Measurements from ENCODE around the gene PWP2.
"Not testable (repeated sequence)": the region's sequence is repeated elsewhere in the genome, so short reads cannot be mapped to it uniquely, and the experiment has no call there.

The PWP2 gene

GRCh38 chr21:44083631-44084291 lies 23.4 kb upstream of the PWP2 start:
- DNase-seq (ENCODE audit: low read depth, low spot score) = no peak

DNA sequence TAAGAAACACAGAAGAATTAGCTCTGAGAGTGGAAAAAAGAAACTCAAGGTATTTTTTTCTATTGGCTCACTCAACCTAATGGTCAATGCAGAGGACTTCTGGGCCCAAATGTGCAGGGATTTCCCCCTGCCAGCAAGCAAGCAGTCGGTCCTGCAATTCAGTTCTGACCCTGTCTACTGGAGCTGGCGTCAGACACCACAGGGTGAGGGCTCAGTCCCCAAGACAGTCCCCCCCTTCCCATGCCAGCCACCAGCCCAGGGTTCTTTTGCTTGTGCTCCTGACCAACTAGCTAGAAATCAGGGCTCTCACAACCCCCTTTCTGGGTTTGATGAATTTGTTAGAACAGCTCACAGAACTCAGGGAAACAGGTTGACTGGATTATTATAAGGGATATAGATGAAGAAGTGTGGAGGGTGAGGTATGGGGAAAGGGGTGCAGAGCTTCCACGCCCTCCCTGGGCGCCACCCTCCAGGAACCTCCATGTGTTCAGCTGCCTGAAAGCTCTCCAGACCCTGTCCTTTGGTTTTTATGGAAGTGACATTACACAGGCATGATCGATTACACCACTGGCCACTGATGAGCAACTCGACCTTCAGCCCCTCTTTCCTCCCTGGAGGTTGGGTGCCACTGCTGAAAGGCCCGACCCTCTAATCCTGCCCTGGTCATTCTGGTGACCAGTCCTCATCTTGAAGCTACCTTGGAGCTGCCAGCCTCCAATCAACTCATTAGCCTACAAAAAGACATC lies 22.5 kb upstream of the PWP2 start:
- no peak for DNase-seq (ENCODE audit: low read depth, low spot score)

DNA sequence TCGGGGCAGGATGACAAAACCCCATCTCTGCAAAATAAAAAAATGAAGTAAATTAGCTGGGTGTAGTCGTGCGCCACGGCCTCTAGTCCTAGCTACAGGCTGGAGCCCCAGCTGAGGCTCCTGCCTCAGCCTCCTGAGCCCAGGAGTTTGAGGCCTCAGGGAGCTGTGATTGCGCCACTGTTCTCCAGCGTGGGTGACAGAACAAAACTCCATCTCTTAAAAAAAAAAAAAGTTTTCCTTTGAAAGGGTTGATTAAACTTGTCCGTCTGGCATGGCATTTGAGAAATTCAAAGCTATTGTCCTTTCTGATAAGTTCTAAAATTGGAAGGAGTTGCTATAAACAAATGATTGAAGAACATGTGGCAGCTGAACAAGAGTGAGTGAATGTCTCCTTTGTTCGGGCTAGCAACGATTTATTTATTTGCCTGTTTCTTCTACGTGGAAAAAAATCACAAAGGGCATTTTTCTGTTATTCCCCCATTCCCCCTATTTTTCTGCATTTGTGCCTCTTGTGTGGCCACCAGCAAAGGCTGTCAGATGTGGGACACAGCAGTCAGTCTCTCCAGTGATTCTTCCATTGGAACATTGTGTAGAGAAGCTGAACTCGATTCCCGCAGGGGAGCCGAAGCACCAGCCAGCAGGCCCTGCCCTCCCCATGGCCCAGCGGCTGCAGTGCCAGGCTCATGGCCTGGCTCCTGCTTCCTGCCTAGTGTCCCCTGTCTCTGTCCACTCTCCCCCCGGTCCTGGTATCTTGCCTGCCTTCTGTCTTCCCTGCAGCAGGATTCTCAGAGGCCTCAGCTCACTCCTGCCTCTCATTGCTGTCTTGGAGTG lies 21.5 kb upstream of the PWP2 start:
- no peak for DNase-seq (ENCODE audit: low read depth, low spot score)

GRCh38 chr21:44086636-44087425 lies 20.4 kb upstream of the PWP2 start:
- DNase-seq (ENCODE audit: low read depth, low spot score) = no peak

GRCh38 chr21:44087426-44088400 lies 19.5 kb upstream of the PWP2 start:
- no peak for DNase-seq (ENCODE audit: low read depth, low spot score)

- DNase-seq (ENCODE audit: low read depth, low spot score) = no peak
Observed at GRCh38 chr21:44088401-44088780, 18.8 kb upstream of the PWP2 start.

DNA sequence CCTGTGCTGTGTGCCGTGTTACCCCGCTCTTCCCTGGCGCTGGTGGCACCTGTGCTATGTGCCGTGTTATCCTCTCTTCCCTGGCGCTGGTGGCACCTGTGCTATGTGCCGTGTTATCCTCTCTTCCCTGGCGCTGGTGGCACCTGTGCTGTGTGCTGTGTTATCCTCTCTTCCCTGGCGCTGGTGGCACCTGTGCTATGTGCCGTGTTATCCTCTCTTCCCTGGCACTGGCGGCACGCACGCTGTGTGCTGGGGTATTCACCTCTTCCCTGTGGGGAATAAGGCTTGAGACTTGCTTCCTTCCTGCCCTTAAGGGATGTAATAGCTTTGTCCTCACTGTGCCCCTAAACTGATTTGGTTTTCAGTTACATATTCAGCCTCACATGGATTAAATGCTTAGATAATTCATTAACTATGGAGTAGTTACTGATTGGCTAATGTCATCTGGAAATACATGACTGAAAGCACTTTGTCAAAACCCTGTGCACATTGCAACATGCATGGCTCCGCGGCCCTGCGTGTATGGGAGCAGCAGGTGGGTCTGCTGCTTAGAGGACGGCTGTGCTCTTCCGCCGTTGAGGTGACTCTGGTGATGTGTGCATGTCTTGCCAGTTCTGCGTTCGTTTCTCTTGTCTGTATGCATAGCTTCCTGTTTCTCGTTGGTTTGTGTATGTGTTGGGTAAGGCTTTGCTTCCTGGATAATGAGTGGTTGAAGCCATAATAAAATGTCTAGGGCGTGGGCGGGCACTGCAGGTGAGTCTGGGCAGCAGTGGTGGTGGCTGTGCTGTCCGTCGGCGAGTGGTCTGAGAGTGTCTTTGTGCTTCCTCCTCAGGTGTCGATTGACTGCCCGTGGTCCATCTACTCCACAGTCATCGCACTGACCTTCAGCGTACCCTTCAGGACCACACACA lies 17.9 kb upstream of the PWP2 start:
- DNase-seq (ENCODE audit: low read depth, low spot score) = no peak

GRCh38 chr21:44090325-44090724 lies 16.9 kb upstream of the PWP2 start:
- no peak for DNase-seq (ENCODE audit: low read depth, low spot score)

DNA sequence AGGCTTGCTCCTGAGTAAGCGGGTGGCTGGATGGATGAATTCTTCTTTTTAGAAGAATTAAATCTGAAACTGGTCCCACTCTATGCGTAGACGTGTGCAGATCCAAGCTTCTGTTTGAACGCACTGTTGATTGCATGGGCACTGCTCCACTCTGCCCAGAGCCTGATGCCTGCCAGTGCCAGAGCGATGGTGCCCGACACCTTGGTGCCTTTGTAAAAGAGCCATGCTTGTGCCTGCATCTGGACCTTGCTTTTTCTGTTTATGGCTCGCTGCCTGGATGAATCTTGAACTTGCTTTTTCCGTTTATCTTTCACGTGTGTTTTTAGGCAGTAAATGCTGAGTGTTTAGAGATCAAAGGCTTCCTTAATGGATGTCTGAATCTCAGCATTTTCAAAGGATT lies 15.0 kb upstream of the PWP2 start:
- DNase-seq (ENCODE audit: low read depth, low spot score) = no peak

- DNase-seq (ENCODE audit: low read depth, low spot score) = no peak
Observed at GRCh38 chr21:44093761-44094160, 13.4 kb upstream of the PWP2 start.

GRCh38 chr21:44094832-44095231 lies 12.4 kb upstream of the PWP2 start:
- no peak for DNase-seq (ENCODE audit: low read depth, low spot score)

DNA sequence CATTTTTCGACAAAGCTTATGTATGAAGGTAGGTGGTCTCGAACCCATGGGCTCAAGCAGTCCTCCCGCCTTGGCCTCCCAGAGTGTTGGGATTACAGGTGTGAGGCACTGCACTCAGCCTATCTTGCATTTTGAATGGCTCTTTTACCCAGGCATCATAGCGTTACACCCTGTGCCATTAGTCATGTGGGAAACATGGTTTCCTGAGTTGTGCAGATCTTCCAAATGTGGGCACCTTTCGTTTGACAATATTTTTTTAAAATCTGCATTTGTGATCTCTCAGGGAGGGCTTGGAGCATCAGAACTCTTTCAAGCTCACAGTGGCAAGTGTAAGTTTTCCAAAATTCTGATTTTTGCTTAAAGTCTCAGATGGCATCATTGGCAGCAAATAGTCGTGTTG lies 8.7 kb upstream of the PWP2 start:
- not testable (repeated sequence) for DNase-seq (ENCODE audit: low read depth, low spot score)

DNA sequence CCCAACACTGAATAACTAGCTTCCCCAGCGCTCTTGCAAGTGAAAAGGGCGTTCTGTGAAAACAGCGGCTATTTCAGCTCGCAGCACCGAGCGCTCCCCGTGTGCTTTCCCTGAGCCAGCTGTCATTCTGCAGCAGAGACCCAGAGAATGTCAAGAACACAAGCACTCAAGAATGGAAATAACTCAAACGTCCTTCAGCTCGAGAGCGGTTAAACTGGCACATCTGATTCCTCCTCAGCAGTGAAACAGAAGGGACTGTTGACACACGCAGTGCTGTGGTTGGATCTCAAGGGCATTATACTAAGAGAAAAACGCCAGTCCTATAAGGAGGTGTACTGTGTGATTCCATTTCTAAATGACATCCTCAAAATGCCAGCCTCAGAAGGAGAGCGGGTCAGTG lies 8.2 kb upstream of the PWP2 start:
- DNase-seq (ENCODE audit: low read depth, low spot score) = not testable (repeated sequence)

DNA sequence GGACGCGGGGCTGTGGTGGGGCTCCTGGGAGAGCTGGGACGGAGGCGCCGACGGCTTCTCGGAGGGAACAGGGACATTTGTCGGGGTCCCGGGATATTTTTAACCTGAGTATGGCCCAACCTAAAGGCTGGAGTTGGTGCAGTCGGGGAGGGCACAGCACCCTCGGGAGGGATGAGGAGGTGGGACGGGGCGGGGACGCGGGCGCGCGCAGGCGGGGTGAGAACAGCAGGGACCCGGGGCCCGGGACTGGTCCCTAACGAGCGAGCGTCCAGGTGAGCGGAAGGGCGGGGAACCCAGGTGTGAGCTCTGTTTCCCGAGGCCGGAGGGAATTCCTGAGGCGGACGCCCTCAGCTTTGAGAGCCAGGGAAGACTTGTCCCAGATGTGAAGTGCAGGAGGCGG lies 390 bp downstream of the PWP2 start:
- not testable (repeated sequence) for DNase-seq (ENCODE audit: low read depth, low spot score)

DNA sequence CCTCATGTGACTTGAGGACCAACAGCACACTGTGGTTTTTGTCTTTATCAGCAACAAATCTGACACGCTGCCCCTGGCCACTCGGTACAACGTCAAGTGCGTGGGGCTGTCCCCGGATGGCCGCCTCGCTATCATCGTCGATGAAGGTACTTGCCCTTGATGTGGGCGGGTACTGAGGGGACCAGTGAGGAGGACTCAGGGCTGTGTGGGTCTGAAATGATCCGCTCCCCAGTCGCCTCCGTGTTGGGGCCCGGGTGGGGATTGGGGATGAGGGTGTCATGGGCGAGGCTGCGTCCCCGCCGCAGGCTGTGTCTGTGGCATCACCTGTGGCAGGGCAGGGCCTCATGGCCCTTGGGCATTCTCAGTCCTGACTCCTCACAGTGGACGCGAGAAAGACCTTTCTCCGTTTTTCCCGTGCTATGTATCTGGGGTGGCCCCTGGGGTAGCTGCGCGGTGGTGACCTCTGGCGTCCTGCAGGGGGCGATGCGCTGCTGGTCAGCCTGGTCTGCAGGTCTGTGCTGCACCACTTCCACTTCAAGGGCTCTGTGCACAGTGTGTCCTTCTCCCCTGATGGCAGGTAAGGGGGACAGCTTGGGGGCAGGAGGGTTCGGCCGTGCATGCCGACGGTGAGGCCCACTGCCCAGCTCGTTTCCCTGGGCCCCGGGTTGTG lies 6.6 kb downstream of the PWP2 start:
- DNase-seq (ENCODE audit: low read depth, low spot score) = not testable (repeated sequence)

DNA sequence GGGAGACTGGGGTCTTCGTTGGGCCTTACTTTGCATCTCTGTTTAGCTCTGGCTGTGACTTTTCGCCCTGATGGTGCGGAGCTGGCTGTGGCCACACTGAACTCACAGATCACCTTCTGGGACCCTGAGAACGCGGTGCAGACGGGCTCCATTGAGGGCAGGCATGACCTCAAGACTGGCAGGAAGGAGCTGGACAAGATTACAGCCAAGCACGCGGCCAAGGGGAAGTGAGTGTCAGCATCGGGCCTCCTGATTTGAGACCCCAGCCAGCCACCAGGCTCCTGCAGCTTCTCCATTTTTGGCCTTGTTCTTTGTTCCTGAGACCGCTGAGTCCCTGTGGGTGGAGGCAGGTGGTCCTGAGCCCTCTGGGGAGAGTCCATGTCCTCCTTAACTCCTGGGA lies 14.9 kb downstream of the PWP2 start:
- DNase-seq (ENCODE audit: low read depth, low spot score) = not testable (repeated sequence)

GRCh38 chr21:44127827-44128226 lies 20.6 kb downstream of the PWP2 start:
- not testable (repeated sequence) for DNase-seq (ENCODE audit: low read depth, low spot score)

- not testable (repeated sequence) for DNase-seq (ENCODE audit: low read depth, low spot score)
Observed at GRCh38 chr21:44133715-44134057, 26.5 kb downstream of the PWP2 start.

DNA sequence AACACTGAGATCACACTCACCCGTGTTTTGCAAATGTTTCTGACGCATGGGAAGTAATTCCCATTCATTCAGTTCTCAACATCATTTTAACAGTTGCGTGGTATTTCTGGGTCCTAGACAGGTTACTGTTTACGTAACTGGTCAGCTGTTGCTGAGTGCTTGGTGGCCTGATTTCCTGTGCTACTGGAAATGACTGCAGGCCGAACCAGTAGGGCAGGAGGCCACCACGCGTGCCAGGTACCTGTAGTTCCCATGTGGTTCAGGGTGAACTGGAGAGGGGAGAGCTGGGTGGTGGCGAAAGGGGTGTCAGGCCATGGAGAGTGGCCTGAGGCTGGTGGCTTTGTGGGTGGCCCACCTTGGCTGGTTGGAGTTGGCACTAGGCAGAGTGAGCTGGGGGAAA lies 27.5 kb downstream of the PWP2 start:
- DNase-seq (ENCODE audit: low read depth, low spot score) = not testable (repeated sequence)
